Measurements from ENCODE around the gene NUP210L.

Gene NUP210L

DNA sequence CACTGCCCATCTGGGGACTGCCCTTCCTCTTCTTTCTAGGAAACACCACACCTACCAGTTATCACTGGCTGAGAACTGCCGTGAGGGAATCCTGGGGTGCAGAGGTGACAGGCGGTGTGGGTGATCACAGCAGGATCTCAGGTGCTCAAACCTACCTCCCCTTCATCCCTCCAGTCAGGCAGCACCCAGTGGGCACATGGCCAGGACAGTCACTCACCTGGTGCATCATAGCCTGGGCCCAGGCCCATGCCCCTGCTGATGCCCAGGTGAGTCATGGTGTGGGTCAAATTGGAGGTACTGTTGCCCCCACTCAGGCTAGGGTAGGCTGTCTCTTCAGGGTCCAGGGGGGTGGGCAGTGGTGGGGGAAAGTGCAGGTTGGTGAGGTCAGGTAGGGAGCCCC lies 203.1 kb downstream of the NUP210L start:
- H3K4me3 ChIP-seq (ENCODE audit: low read depth, low read length), result no peak overlapping the region
- TF ChIP-seq, protein P1, sequence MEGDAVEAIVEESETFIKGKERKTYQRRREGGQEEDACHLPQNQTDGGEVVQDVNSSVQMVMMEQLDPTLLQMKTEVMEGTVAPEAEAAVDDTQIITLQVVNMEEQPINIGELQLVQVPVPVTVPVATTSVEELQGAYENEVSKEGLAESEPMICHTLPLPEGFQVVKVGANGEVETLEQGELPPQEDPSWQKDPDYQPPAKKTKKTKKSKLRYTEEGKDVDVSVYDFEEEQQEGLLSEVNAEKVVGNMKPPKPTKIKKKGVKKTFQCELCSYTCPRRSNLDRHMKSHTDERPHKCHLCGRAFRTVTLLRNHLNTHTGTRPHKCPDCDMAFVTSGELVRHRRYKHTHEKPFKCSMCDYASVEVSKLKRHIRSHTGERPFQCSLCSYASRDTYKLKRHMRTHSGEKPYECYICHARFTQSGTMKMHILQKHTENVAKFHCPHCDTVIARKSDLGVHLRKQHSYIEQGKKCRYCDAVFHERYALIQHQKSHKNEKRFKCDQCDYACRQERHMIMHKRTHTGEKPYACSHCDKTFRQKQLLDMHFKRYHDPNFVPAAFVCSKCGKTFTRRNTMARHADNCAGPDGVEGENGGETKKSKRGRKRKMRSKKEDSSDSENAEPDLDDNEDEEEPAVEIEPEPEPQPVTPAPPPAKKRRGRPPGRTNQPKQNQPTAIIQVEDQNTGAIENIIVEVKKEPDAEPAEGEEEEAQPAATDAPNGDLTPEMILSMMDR (IDR thresholded peaks at IDR 0.05; ENCODE audit: borderline replicate concordance, insufficient read depth, low read depth, low read length), result no peak

DNA sequence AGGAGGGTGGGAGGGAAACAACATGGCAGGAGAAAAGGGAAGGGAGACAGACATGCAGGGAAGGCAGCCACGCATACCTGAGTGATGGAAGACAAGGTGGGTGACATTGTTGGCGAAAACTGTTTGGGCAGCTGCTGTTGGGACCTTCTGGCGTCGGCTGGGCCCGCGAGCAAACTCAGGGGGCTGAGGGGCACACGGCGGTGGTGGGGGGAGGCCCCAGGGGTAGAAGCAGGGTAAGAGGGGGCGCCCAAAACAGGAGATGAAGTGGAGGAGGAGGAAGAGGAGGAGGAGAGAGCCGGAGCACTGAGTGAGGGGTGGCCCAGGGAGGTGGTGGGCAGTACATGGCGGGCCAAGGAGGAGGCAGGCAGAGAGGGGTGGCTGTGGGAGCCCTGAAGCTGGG lies 203.7 kb downstream of the NUP210L start:
- TF ChIP-seq, protein P1 (IDR thresholded peaks at IDR 0.05; ENCODE audit: borderline replicate concordance, insufficient read depth, low read depth, low read length), result no peak
- no peak overlapping the region for H3K4me3 ChIP-seq (ENCODE audit: low read depth, low read length)

DNA sequence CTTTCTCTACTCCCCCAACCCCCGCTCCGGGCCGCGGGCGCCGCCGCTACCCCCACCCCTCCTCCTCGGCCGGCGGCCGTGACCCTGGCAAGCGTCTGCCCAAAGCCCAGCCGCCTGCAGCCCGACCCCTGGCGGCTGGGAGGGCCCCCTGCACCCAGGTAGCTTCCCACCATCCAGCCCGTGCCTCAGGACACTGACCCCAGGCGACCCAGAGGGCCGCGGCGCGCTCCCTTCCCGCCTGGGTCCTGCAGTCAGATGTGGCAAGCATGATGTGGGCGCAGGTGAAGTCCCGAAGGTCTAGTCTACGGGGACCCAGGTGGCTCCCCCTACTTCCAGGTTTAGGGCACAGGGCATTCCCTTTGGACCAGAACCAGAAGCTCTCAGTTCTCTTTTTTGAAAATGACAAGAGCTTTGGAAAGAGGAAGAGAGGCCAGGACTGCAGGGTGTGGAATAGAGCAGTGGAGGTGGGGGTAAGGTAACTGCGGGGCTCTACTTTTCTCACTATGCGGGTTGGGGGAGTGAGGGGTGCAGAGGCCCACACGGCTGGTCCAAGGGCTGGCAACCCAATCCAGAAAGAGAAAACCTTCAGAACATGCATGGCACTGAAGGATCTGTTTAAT lies 208.1 kb downstream of the NUP210L start, which contains the start of gene DENND4B:
Gene DENND4B, minus strand, starts transcription at position 97 of the 620 bp plus-strand sequence. CDS start 2,344 bp downstream, outside the sequence.
- peak within 1 kb of the TSS; percentile 92 for H3K4me3 ChIP-seq (ENCODE audit: low read depth, low read length)
- TF ChIP-seq, protein P1 (IDR thresholded peaks at IDR 0.05; ENCODE audit: borderline replicate concordance, insufficient read depth, low read depth, low read length), result peak; percentile 97

DNA sequence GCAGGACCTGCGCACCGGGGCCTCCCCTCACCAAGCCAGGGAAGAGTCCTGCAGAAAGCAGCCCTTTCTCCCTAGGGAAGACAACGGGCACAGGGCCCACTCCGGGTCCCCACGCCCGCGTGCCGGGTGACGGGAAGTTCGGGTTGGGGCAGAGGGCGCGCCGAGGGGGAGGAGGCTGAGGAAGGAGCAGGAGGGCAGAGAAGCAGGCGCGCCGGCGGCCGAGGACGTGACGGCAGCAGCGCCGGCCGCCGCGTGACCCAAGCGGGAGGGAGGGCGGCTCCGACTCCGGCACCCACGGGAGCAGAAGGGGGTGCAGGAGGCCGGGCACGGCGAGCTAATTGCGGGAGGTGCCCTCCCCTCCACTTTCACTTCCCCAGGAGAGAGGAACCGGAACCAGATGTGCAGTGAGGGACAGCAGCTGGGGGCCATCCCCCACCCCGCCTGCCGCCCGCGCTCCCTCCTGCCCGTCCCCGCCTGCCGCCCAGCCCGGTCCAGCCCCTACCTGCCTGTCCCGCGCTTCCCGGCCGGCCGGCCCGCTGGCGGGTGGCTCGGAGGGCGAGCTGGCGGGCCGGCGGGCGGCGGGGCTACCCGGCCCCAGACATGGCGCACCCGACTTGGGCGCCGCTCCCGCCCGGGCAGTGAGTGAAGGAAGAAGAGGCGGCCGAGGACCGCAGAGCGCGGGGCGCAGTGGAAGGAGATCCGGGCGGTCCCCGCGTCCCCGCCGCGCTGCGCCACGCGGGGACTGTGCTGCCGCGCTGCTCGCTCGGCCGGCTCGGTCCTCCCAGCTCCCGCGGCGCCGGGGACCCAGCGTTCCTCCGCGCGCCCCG lies 208.9 kb downstream of the NUP210L start:
- TF ChIP-seq, protein P1 (IDR thresholded peaks at IDR 0.05; ENCODE audit: borderline replicate concordance, insufficient read depth, low read depth, low read length), result no peak
- H3K4me3 ChIP-seq (ENCODE audit: low read depth, low read length), result peak overlapping the region; percentile 92

DNA sequence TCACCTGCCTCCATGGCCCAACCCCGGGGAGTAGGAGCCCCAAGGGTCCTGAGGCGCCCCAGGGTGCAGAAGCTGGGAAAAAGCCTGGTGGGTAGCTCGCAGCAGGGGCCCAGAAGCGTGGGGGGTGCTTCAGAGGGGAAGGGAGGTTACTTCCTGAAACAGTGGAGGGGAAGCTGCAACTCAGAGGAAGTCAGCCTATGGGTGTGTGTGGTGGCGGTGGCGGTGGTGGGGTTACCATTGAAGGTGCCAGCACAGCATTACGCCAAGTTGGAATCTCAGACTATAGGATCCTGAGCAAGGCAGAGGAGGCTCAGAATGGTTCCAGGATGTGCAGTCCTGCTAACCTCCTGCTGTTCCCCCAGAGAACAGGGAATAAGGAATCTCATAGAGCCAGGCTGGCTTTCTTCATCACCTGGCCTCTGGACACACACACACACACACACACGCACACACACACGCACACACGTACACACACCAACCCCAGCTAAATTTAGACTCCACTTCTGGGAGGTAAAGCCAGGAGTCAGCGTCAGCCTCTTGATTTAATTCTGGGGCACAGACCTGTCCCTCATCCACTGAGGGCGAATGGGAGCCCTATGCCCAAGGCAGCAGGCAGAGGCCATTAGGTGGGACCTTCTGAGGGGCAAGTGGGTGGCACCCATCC lies 209.6 kb downstream of the NUP210L start:
- H3K4me3 ChIP-seq (ENCODE audit: low read depth, low read length), result peak overlapping the region; percentile 92
- TF ChIP-seq, protein P1 (IDR thresholded peaks at IDR 0.05; ENCODE audit: borderline replicate concordance, insufficient read depth, low read depth, low read length), result no peak

DNA sequence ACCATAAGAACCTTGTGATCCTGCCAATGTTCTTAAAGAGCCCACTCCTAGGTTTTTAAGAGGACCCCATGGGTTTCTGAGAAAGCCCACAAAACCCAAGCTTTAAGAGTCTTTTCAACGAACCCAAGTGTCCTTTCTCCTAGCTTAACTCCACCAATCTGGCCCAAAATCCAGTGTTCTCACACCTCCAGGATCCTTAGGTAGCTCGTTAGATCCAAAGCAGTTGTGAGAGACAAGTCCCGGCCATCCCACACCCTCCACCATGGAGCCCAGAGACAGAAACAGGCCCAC lies 210.1 kb downstream of the NUP210L start:
- H3K4me3 ChIP-seq (ENCODE audit: low read depth, low read length), result peak overlapping the region; percentile 92
- TF ChIP-seq, protein P1 (IDR thresholded peaks at IDR 0.05; ENCODE audit: borderline replicate concordance, insufficient read depth, low read depth, low read length), result no peak

Measured in GM12875 (cell line).